Activated CD4-positive, alpha-beta T cell treated with anti-CD3 and anti-CD28 coated beads for 48 hours (primary cell): ENCODE data around the gene PPP4R3B.
"Not testable (repeated sequence)": the region's sequence is repeated elsewhere in the genome, so short reads cannot be mapped to it uniquely, and the experiment has no call there.

Experiments used
- DNase-seq: peaks from one replicate; pipeline ENCODE4 v3.0.0-alpha.2; 2020

PPP4R3B gene

DNA sequence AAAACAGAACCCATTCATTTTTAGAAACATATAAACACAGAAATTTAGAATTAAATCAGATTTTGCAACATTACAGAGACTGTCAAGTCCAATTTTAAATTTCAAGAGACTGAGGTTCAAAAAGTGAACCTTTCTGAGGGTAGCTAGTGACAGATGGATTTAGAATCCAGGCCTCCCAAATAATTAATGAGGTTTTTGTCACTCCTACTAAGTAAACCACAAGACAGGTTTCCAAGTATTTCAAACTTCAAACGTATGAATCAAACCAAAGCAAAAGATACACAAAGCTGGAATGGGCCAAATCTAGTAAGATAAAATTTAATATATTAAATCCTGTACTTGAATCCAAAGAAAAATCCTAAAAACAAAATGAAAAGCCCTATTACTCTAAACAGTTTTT is 25.3 kb downstream of the PPP4R3B start:
- no peak for DNase-seq

DNA sequence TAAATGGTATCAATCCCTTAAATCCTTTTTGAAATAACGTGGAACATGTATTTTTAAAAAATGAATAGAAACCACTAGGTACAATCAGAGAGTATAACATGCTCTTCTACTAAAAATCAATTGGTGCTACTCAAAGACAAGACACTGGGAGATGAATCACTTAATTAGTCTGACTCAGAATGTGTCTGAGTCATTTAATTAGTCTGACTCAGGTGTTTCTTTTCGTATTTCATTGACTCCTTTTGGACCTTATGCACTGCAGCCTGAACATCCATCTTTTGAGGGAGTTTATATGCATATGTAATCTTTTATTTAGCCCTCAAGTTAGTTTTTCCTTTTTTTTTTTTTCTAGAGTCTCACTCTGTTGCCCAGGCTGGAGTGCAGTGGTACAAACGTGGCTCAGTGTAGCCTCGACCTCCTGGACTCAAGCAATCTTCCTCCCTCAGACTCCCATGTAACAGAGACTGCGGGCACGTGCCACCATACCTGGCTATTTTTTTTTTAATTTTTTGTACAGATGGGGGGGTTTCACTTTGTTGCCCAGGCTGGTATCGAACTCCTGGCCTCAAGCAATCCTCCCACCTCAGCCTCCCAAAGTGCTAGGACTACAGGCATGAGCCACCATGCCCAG is 26.5 kb downstream of the PPP4R3B start:
- no peak for DNase-seq

DNA sequence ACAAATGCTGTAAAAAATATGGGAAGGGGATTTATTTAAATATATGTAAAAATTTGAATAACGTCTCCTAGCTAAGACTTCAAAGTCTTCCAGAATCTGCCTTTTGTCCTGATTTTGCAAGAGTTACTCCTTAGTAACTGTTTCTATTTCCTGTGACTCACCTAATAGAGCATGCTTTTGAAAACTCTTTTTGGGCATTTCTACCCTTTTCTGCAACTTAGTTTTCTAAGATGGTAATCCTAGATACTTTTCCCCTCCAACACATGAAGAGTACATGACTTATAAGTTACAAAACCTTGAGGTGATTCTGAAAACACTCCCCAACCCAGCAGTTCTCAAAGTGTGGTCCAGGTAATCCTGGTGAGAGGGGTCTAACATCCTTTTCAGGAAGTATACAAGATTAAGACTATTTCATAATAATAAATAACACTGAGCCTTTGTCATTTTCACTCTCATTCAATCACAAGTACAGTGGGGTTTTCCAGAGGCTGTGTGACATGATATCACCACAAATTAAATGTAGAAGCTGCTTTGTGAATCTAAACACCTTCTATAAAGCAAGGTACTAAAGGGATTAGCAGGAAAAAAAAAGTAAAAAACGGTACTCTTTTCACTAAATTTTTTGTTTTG is 31.9 kb downstream of the PPP4R3B start:
- no peak for DNase-seq

DNA sequence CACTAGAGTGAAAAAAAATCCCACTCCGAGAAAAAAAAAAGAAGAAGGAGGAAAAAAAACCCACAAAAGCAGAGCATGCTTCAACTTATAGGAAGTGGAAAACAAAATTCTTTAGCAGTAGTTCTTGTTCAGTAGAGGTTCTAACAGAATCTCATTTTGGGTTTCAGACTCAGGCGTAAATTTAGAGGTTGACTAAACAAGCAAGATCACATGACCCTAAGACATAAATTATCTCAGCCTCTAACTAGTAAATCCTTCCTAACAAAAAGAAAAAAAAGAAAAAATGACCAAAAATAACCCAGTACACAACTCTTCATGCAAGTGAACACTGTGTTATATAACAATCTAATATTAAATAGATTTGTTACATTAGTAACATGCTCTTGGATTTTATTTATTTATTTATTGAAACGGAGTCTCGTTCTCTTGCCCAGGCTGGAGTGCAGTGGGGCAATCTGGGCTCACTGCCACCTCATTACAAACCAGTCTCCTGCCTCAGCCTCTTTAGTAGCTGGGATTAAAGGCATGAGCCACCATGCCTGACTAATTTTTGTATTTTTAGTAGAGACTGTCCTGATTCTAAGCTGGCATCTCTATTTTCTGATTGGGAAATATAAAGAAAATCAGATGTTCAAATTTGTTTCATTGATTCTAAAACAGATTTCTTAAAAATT is 35.4 kb downstream of the PPP4R3B start:
- no peak for DNase-seq

DNA sequence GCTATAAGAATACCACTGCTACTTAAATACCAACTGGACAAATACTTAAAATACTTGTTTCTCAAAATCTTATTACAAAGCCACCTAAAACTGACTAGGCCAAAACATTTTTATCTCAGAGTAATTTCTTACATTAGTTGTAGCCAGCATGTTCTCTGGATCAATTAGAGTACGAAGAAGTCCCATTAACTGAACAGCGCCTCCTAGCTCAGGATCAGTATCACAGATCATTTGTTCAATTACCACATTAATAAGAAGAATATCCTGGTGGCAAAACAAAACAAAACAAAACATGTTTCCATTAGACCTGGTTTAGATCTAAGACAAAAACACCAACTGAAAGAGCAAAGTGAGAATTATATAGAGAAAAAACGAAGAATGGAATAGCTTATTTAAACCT is 36.0 kb downstream of the PPP4R3B start:
- no peak for DNase-seq

DNA sequence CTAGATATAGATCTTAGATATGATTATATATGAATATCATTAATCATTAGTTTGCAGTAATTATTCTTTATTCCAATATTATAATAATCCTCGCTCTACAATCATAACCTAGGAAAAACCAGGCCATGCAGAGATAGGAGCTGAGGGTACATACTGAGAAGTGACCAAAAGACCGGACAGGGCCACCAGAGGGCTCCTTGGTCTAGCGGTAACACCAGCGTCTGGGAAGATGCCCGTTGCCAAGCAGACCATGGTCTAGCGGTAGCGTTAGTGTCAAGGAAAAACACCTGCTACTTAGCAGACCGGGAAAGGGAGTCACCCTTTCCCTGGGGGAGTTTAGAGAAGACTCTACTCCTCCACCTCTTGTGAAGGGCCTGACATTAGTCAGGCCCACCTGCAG is 48.4 kb downstream of the PPP4R3B start:
- not testable (repeated sequence) for DNase-seq

DNA sequence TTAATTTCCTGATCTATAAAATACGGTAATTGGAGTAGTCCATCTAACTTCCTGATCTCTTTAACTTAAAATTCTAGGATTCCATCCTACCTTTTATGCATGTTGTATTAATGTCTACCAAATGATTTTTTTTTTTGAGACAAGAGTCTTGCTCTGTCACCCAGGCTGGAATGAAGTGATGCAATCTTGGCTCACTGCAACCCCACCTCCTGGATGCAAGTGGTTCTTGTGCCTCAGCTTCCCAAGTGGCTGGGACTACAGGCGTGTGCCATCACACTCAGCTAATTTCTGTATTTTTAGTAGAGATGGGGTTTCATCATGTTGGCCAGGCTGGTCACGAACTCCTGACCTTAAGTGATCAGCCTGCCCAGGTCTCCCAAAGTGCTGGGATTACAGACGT is 50.1 kb downstream of the PPP4R3B start:
- DNase-seq = no peak

DNA sequence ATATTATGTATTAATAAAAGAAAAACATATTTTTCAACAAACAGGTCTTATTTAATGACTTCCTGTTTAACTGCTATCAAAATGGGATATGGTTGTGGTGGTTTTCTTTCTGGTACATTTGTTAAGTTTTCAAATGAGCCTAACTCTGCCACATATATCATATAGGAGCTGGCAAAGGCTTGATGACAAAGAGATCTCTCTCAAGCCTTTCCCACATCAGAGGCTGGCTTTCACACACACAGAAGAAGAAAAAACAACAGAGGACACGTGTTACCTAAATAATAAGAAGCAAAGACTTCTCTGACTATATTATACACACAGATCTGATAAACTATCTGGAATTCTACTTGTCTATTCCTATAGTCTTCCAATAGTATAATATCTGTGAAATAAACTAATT is 51.8 kb downstream of the PPP4R3B start:
- DNase-seq = no peak

DNA sequence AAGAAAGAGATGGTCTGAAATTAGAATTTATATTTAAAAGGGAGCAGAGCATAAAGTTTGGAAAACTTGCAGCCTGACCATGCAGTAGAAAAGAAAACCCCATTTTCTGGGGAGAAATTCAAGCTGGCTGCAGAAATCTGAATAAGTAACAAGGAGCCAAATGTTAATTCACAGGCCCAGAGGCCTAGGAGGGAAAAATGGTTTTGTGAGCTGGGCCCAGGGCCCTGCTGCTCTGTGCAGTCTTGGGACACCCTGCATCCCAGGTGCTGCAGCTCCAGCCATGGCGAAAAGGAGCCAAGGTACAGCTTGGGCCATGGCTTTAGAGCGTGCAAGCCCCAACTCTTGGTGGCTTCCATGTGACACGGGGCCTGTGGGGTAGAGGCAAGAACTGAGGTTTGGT is 56.6 kb downstream of the PPP4R3B start:
- no peak for DNase-seq

DNA sequence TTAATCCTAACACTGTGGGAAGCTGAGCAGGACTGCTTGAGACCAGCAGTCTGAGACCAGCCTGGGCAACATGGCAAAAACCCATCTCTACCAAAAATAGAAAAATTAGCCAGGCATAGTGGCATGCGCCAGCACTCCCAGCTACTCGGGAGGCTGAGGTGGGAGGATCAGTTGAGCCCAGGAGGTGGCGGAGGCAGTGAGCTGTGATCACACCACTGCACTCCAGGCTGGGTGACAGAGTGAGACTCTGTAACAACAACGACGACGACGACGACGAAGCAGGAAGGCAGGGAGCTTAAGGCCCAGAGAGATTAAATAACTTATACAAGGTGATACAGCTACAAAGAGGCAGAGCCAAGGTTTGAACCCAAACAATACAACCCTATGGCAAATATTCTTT is 60.6 kb downstream of the PPP4R3B start:
- DNase-seq = no peak

DNA sequence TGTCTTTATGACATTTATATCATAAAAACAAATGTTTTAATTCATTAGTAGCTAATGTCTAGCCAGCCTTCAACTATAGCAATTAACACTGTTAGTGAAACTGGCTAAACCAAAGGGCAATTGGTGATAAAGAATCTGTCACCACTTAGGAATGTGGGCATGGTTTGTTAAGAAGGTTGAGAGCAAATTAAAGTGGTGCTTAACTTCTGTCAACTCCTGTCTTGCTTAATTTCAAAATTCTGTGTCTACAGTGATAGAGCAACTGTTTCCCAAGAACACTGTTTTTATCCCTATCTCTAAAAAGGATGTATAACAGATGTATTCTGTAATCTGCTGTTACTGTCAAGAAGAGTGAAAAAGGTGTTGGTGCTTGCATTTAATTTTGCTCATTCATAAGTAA is 61.4 kb downstream of the PPP4R3B start:
- no peak for DNase-seq

DNA sequence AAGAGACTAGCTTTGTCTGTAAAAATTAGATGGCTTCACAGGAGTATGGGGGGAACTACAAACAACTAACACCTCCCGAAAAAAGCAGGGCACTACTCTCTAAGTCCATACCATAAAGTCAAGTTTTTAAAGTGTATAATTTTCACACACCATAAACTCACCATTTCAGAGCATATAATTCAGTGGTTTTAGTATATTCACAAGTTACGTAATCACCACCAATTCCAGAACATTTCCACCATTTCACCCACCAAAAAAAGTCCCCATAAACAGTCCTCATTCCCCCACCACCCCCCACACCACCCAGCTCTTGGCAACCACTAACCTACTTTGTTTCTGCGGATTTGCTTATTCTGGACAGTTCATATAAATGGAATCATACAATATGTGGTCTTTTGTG is 64.1 kb downstream of the PPP4R3B start:
- no peak for DNase-seq

DNA sequence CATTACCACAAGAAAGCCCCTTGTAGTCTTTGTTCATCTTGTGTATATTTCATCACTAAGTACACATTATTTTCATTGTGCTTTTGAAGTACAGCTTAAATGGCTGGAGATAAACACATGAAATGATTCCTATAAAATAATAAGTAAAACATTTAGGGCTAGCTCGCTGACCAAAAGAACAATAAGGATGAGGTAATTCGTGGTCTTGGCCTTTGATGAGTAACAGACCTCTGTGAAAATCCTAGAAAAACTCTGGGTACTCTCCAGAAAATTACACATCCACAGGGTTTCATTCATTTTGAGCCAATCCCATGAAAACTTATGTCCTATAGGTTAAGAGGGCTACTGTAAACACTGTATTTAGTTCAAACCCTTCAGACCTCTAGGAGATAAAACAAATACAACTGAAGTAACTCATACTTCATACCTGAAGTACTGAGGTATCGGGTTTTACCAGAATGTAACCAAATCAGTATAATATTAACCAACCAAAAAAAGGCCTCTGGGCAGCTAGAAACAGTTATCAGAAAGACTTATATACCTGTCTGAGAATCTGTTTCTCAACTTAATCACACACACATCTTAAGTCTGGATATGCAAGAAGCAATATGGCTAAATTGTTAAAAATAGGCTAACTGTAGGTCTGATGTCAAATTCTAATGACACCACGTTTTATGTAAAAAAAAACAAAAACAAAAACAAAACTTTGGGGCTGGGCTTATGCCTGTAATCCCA is 66.9 kb downstream of the PPP4R3B start:
- DNase-seq = no peak

DNA sequence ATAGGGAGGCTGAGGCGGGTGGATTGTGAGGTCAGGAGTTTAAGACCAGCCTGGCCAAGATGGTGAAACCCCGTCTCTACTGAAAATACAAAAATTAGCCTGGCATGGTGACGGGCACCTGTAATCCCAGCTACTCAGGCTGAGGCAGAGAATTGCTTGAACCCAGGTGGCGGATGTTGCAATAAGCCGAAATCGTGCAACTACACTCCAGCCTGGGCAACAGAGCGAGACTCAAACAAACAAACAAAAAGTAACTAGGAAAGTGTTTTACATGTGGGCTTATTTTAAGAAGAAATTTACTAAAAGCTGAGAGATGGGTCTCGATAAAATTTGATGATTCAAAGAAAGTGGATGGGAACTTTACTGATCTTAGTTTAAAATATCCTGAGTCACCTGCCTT is 69.7 kb downstream of the PPP4R3B start:
- not testable (repeated sequence) for DNase-seq

DNA sequence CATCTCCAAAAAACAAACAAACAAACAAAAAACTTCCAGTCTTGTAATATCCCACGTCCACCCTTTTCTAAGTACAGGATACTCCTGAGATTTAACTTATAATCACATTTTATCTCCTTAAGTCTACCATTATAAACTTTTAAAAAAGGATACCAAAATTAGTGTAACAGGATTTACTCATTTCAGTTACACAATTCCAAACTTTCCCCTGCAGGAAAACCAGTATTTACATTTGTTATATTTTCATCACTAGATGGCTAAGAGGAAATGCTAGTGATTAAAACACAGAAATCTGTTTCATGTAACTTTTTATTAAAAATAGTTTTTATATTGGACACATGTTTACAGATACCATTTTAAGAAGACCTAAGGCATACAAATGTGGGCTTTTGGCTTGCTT is 70.4 kb downstream of the PPP4R3B start:
- DNase-seq = no peak

DNA sequence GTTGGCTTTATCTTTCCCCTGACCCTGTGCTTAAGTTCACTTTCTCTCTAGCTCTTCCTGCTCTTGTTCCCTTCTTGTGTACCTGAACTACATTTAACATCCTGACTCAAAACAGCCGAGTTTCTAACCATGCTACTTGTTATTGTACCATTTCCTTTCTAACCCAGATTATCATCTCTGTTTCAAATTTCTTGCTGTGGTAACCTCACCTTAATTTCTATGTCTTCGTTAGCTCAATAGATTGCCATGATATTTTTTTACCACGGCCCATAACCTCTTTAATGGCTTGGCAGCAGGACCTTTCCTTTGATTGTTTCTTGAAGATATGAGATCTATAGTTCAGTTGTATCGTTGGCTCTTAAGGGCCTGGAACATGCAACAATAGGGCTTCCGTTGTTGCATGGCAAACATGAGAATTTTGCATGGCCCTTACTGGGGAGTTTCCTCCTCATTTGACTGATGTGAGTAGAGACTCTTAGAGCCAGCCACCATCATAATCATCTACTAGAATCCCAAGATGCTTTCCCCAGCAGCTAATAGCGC is 86.8 kb downstream of the PPP4R3B start:
- DNase-seq = no peak

DNA sequence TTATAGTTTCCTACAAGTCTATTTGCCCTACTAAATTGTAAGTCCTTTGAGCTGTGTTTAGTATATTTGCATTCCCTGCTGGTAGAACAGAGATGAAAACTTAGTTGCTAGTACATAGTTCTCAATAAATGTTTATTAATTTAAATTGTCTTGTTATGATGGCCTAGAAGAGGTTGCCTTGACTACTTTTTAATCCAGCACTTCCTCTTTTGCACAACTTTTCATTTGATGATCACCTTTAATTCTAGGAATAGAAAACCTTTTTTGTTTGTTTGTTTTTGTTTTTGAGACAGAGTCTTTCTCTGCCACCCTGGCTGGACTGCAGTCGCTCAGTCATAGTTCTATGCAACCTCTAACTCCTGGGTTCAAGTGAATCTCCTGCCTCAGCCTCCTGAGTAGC is 91.2 kb downstream of the PPP4R3B start:
- DNase-seq = no peak

DNA sequence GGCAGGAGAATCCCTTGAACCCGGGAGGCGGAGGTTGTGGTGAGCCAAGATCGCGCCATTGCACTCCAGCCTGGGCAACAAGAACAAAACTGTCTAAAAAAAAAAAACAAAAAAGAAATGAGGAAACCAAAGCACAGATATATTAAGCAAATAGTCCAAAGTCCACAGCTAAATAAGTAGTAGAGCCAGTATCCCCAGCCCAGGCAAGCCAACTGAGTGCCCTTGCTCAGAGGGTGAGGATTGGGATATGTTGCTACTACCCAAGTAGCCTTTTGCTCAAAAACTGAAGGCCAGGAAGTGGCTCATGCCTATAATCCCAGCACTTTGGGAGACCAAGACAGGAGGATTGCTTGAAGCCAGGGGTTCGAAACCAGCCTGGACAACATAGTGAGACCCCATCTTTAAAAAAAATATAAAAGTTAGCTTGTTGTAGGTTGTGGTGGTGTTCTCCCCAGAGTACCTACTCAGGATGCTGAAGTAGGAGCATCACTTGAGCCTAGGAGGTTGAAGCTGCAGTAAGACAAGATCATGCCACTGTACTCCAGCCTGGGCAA is 92.5 kb downstream of the PPP4R3B start:
- DNase-seq = no peak

DNA sequence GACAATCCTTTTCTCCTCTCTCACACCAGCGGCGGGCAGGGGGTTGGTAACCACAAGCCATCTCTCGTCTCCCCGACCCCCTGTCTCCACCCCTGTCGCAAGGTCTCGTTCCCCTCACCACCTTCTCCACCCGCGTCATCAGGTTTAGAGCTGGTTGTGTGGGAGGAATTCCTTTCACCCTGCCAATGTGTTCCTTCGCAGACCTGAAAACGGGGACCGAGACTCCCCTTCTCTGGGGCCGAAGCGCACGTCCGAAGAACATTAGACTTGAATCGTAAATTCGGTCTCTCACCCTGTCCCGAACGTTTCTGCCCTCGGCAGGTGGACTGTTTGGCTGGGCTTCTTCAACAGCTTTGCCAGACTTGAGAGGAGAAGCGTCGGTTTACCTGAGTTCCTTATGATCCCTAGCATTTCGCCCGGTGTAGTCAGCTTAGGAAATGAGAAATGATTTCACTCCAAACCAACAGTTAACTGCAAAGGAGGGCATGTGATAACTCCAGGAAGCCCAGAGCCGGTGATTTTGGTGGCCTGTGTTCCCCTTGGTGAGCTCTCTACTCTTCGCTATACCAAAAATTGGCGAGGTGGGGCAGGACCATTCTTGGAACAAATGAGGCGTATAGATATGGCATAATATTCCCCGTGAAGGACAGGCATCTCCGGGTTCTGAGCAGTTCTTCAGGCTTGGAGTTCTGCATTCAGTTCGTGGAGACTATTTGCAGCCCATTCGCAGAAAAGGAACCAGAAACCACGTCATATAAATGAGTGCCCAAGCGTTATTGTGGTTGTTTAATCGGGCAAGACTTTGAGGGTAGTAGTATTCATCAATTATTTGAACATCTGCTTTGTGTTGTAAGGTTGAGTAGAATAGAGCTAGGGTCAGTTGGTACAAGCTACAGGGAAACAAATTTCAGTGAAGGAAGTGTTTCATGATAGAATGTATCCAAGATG is 97.2 kb downstream of the PPP4R3B start:
- peak; percentile 43 for DNase-seq

DNA sequence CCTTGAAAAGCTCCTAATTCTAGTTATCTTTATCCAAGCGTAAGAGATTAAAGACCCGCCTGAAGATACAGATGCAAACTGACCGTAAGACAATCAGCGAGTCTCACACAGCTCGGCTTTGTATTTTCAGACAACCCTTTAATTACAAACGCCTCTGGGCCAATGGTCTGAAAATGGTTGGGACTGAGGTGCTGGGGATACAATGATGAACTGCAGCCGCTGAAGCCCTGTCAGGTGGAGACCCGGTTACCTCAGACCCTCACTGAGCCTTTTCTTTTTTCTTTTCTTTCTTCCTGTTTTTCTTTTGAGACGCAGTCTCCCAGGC is 98.6 kb downstream of the PPP4R3B start:
- no peak for DNase-seq

DNA sequence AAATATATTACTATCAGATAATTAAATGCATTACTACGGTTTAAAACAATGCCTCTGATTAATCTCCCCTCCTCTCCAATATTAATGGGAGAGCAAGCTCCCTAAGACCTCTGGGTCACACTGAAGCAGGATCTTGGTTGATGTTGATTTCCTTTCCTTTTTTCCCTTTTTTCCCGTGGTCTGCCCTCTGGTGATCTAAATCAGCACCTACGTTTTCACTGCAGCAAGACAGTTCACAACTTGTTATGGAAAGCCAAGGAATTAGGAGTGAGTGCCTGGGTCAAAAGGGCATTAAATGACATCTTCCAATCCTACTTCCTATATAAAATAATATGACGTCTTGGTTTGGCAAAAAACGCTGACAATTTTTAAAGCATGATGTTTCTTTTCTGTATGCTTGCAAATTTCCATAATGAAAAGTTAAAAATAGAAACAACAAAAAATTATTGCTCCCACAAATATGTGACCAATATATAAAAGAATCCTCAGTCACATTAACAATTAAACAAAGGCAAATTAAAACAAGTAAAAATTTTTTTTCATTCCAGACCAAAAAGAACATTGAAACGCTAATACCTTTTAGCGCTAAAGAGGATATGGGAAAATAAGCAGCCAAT is 105.8 kb downstream of the PPP4R3B start:
- no peak for DNase-seq
